Lower lobe of right lung (tissue), 2 donors: ENCODE measurements around the gene UTF1. TPM values are rescaled to one million over a fixed set of nuclear protein-coding genes. Genes with fewer than 3 reads are reported as not detected.

Experiments
- ATAC-seq, 2 donors: fragments of 200-7000 bp; cut with Tn5 transposase; one replicate each; pipeline ENCODE4 v1.9.1; 2020 to 2022; ENCODE audit warnings: mild to moderate bottlenecking in 2 of 2, moderate library complexity in 2 of 2
- DNase-seq: peaks from one replicate; pipeline ENCODE4 v3.0.0-alpha.2; 2020
- H3K27ac ChIP-seq: fragments of 200-600 bp; one replicate; pipeline ENCODE4 v1.8.0; 2022
- H3K27me3 ChIP-seq: fragments of 200-600 bp; one replicate; pipeline ENCODE4 v1.8.0; 2022; ENCODE audit warnings: low read depth
- H3K36me3 ChIP-seq: fragments of 200-600 bp; one replicate; pipeline ENCODE4 v1.8.0; 2022; ENCODE audit warnings: mild to moderate bottlenecking
- H3K4me1 ChIP-seq: fragments of 200-600 bp; one replicate; pipeline ENCODE4 v1.8.0; 2022
- H3K4me3 ChIP-seq: fragments of 200-600 bp; one replicate; pipeline ENCODE4 v1.8.0; 2022; ENCODE audit warnings: mild to moderate bottlenecking
- H3K9me3 ChIP-seq: fragments of 200-600 bp; one replicate; pipeline ENCODE4 v1.8.0; 2022
- intact Hi-C: fragments of 100-400 bp; cut with DNase I; formaldehyde crosslinking; loops from one replicate; pipeline ENCODE4 v1.11.0; 2022
- total RNA-seq: library from RNA; stranded (reverse); fragmentation: NEBNext Ultra II Directional; extraction: Animal tissue kit (Norgen Biotek cat#: 25700); gene quantifications from one replicate; pipeline ENCODE4 v1.2.1, GENCODE V29; 2021
- TF ChIP-seq, protein P1 (sequence below): fragments of 200-600 bp; IDR thresholded peaks from one replicate; pipeline ENCODE4 v1.8.0; 2022; ENCODE audit warnings: antibody characterized with exemption, mild to moderate bottlenecking
- donor health status: DM: no; HTN: yes; CAD: no; lungs with severe emphysema.

The UTF1 gene
- total RNA-seq, 1 donor from 2014 or later, result not detected

DNA sequence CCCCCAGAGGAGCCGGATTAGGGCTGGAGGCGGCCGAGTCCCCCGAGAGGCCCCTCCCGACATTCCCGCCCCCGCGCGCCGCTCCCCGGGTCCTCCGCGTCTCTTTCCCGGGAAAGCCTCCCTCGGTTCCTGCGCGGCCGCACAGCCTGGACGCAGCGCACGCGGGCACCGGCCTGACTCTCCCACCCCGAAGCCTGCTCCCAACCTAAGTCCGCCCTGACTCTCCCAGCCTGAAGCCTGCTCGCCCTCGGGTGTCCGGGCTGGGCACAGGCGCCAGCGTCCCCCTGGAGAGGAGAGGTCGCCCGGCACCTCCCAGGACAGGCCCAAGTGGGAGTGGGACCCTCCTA is 7.2 kb downstream of the UTF1 start:
- ATAC-seq, result peak in 1 of 2 donors; percentile 13
- Histone ChIP-seq H3K4me1 (peaks cover 32% of the 10 kb centered on the region), H3K4me3 (peak overlapping the region; percentile 45), H3K27ac (no peak overlapping the region), H3K9me3 (no peaks in the 10 kb centered on the region), H3K27me3 (peaks cover 82% of the 10 kb centered on the region), H3K36me3 (no peaks in the 10 kb centered on the region)
- intact Hi-C loops, result no loop called here
- TF ChIP-seq, protein P1, sequence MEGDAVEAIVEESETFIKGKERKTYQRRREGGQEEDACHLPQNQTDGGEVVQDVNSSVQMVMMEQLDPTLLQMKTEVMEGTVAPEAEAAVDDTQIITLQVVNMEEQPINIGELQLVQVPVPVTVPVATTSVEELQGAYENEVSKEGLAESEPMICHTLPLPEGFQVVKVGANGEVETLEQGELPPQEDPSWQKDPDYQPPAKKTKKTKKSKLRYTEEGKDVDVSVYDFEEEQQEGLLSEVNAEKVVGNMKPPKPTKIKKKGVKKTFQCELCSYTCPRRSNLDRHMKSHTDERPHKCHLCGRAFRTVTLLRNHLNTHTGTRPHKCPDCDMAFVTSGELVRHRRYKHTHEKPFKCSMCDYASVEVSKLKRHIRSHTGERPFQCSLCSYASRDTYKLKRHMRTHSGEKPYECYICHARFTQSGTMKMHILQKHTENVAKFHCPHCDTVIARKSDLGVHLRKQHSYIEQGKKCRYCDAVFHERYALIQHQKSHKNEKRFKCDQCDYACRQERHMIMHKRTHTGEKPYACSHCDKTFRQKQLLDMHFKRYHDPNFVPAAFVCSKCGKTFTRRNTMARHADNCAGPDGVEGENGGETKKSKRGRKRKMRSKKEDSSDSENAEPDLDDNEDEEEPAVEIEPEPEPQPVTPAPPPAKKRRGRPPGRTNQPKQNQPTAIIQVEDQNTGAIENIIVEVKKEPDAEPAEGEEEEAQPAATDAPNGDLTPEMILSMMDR, result no peak
- DNase-seq, result no peak

DNA sequence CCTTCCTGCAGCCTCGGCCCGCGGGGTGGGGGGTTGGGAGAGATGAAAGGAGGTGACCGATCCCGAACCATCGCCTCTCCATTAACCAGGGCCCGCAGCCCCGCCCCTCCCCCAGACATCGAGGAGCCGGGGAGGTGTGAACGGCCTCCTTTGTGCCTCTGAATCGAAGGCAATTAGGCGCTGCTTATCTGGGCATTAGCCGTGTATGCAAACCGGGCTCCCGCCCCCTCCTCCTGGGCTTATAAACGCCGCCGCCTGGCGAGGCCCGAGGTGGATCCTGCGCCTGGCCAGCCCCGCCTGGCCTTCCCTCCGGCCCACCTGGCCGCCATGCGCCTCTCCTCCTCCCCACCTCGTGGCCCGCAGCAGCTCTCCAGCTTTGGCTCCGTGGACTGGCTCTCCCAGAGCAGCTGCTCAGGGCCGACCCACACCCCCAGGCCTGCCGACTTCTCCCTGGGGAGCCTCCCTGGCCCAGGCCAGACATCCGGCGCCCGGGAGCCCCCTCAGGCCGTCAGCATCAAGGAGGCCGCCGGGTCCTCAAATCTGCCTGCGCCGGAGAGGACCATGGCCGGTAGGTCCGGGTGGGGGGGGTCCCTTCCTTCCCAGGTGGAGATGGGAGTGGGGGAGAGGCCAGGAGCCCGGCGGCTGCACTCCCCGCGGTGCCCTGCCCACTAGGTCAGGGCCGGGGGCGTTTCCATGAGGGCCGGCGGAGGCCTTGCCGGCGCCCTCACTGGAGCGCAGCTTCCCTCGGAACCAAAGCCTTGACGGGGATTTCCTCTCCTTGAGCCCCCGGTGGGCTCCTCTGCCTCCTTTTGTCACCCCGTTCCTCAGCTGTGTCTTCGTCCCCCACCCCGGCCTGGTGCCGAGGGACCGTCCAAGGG is 7.8 kb downstream of the UTF1 start, which contains the start of gene VENTX:
Gene VENTX, plus strand, starts transcription at position 268 of the 878 bp plus-strand sequence. Its CDS starts 60 bp downstream, at position 328.
- Histone ChIP-seq H3K27ac (no peak within 1 kb of the TSS), H3K4me1 (peaks cover 32% of the 10 kb centered on the region), H3K27me3 (peaks cover 82% of the 10 kb centered on the region), H3K4me3 (peak within 1 kb of the TSS; percentile 45), H3K9me3 (no peaks in the 10 kb centered on the region), H3K36me3 (no peaks in the 10 kb centered on the region)
- TF ChIP-seq, protein P1, result no peak
- ATAC-seq (no peak), DNase-seq (no peak)
- intact Hi-C loops, result no loop called here

DNA sequence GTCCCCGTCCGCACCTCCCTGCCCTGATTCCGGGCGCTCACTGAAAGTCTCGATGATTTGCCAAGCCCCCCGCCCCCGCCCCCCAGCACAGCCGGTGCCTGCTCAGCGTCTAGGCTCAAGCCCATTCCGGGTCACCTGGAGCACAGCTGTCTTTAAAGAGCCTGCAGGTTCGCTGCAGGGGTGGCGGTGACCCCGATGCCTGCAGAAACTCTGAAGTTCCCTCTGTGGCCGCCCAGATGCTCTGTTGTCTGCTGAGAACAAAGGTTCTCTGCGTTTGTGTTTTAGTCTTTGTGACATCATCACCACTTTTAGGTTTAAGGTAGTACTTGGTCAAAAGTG is 8.4 kb downstream of the UTF1 start:
- no peak overlapping the region for H3K4me3 ChIP-seq
- DNase-seq (no peak), ATAC-seq (no peak)
- TF ChIP-seq, protein P1, result no peak
- peaks cover 32% of the 10 kb centered on the region for H3K4me1 ChIP-seq
- H3K27me3 ChIP-seq, result peaks cover 85% of the 10 kb centered on the region
- H3K27ac ChIP-seq, result no peak overlapping the region
- H3K36me3 ChIP-seq, result no peaks in the 10 kb centered on the region
- no peaks in the 10 kb centered on the region for H3K9me3 ChIP-seq
- intact Hi-C loops, result no loop called here

DNA sequence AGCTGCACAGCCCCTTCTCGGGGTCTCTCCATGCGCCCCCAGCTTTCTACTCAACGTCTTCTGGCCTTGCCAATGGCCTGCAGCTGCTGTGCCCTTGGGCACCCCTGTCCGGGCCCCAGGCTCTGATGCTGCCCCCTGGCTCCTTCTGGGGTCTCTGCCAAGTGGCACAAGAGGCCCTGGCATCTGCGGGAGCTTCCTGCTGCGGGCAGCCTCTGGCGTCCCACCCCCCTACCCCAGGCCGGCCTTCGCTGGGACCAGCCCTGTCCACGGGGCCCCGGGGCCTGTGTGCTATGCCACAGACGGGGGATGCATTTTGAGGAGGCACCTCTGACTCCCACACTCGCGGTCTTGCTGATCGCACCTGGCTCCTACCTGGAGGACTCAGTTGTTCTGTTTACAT is 10.0 kb downstream of the UTF1 start:
- no peaks in the 10 kb centered on the region for H3K36me3 ChIP-seq
- H3K4me3 ChIP-seq, result no peak overlapping the region
- H3K9me3 ChIP-seq, result no peaks in the 10 kb centered on the region
- H3K27me3 ChIP-seq, result peaks cover 86% of the 10 kb centered on the region
- TF ChIP-seq, protein P1, result no peak
- ATAC-seq (no peak), DNase-seq (no peak)
- H3K27ac ChIP-seq, result no peak overlapping the region
- intact Hi-C loops, result no loop called here
- H3K4me1 ChIP-seq, result peaks cover 32% of the 10 kb centered on the region

DNA sequence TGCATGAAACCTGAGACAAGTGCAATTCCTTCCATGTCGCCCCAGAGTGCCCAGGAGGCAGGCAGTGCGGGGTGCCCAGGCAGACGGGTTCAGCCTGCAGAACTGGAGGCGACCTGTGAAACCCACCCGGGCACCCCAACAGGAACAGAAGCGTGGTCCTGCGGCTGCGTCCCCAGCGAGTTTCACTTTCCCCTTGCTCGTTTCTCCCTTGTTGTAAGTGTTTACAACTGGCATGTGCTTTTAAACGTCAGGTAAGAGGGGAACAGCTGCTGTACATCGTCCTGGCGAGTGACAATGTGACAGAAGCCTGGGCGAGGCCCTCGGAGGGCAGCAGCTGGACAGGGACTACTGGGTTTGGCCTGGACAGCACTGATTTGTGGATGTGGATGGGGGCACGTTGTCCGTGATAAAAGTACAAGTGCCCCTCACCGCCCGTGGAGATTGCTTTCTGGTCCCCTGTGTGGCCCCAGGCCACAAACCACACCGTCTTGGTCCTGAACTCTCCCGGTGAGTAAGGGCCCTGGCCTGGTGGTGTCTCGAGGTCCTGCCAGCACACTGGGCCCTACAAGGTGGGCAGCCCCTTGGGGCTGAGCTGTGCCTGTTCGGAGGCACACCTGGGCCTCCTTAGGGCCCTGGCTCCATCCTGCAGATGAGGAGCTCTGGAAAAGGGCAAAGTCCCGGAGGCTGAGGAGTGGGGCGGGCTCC is 11.6 kb downstream of the UTF1 start:
- no peak for ATAC-seq
- Histone ChIP-seq H3K9me3 (no peaks in the 10 kb centered on the region), H3K36me3 (no peaks in the 10 kb centered on the region), H3K4me1 (peaks cover 23% of the 10 kb centered on the region), H3K4me3 (peak overlapping the region; percentile 41), H3K27ac (no peak overlapping the region), H3K27me3 (peaks cover 80% of the 10 kb centered on the region)
- intact Hi-C loops, result no loop called here
- no peak for DNase-seq
- TF ChIP-seq, protein P1, result no peak
